HG02973 (cell line): ENCODE measurements around the gene KLB.
"Not testable (repeated sequence)": the region's sequence is repeated elsewhere in the genome, so short reads cannot be mapped to it uniquely, and the experiment has no call there.

Experiments used
- ATAC-seq: cut with Tn5 transposase; IDR thresholded peaks from one replicate; pipeline ENCODE4 v1.9.1; 2021; ENCODE audit warnings: moderate library complexity; ENCODE audit not compliant: unreplicated experiment

KLB gene

GRCh38 chr4:39425297-39425696 lies 18.6 kb downstream of the KLB start:
- not testable (repeated sequence) for ATAC-seq

- no peak for ATAC-seq
Measured at GRCh38 chr4:39426728-39427127, 20.0 kb downstream of the KLB start.

- no peak for ATAC-seq
Measured at GRCh38 chr4:39427520-39428114, 20.9 kb downstream of the KLB start.

- ATAC-seq: no peak
Measured at GRCh38 chr4:39429476-39430334, 23.0 kb downstream of the KLB start.

- ATAC-seq: no peak
Measured at GRCh38 chr4:39433878-39434492, 27.3 kb downstream of the KLB start.

- ATAC-seq: no peak
Measured at GRCh38 chr4:39435659-39436563, 29.2 kb downstream of the KLB start.

- no peak for ATAC-seq
Measured at GRCh38 chr4:39441593-39441992, 34.9 kb downstream of the KLB start.

GRCh38 chr4:39442998-39443397 lies 36.3 kb downstream of the KLB start:
- ATAC-seq: no peak

- no peak for ATAC-seq
Measured at GRCh38 chr4:39446483-39446841, 39.7 kb downstream of the KLB start.

GRCh38 chr4:39446842-39447573 lies 40.3 kb downstream of the KLB start:
- peak; percentile 73 for ATAC-seq

GRCh38 chr4:39450618-39451017 lies 43.9 kb downstream of the KLB start:
- no peak for ATAC-seq

GRCh38 chr4:39451423-39452023 lies 44.8 kb downstream of the KLB start:
- no peak for ATAC-seq

- ATAC-seq: no peak
Measured at GRCh38 chr4:39452153-39452859, 45.6 kb downstream of the KLB start.

- no peak for ATAC-seq
Measured at GRCh38 chr4:39452860-39453587, 46.3 kb downstream of the KLB start.

- no peak for ATAC-seq
Measured at GRCh38 chr4:39453738-39454137, 47.0 kb downstream of the KLB start.

- ATAC-seq: no peak
Measured at GRCh38 chr4:39455486-39455885, 48.8 kb downstream of the KLB start.

- ATAC-seq: no peak
Measured at GRCh38 chr4:39456946-39457763, 50.4 kb downstream of the KLB start.

- ATAC-seq: peak; percentile 1
Measured at GRCh38 chr4:39458161-39458504, 51.4 kb downstream of the KLB start.
